Measurements from ENCODE around the gene RNF145. TPM values are rescaled to one million over a fixed set of nuclear protein-coding genes. Genes with fewer than 3 reads are reported as not detected.
"Not testable (repeated sequence)": the region's sequence is repeated elsewhere in the genome, so short reads cannot be mapped to it uniquely, and the experiment has no call there.

The RNF145 gene
- total RNA-seq, 1 donor from 2014 or later = 220 TPM

- no peaks in the 10 kb centered on the region for H3K27me3 ChIP-seq
- H3K36me3 ChIP-seq = no peaks in the 10 kb centered on the region
- intact Hi-C loops (cut with DNase I) = no loop called here
- DNase-seq (no peak), ATAC-seq (peak; percentile 58)
- no peaks in the 10 kb centered on the region for H3K9me3 ChIP-seq
- no peak overlapping the region for H3K27ac ChIP-seq
- H3K4me3 ChIP-seq = no peak overlapping the region
- TF ChIP-seq CTCF (IDR thresholded peaks at IDR 0.05) = no peak
- H3K4me1 ChIP-seq = no peaks in the 10 kb centered on the region
Measured at GRCh38 chr5:159240301-159240870, 31.0 kb upstream of the RNF145 start.

GRCh38 chr5:159235871-159236520, 26.6 kb upstream of the RNF145 start:
- ATAC-seq; intact Hi-C loops (cut with DNase I); H3K4me1 ChIP-seq; H3K4me3 ChIP-seq; H3K36me3 ChIP-seq; H3K9me3 ChIP-seq; H3K27ac ChIP-seq; DNase-seq; H3K27me3 ChIP-seq: not testable (repeated sequence)

GRCh38 chr5:159231167-159231566, 21.8 kb upstream of the RNF145 start:
- H3K36me3 ChIP-seq = no peaks in the 10 kb centered on the region
- TF ChIP-seq CTCF (IDR thresholded peaks at IDR 0.05) = no peak
- H3K9me3 ChIP-seq = no peaks in the 10 kb centered on the region
- DNase-seq (no peak), ATAC-seq (no peak)
- intact Hi-C loops (cut with DNase I) = no loop called here
- H3K4me1 ChIP-seq = no peaks in the 10 kb centered on the region
- no peak overlapping the region for H3K27ac ChIP-seq
- H3K4me3 ChIP-seq = no peak overlapping the region
- no peaks in the 10 kb centered on the region for H3K27me3 ChIP-seq

GRCh38 chr5:159230657-159231056, 21.3 kb upstream of the RNF145 start:
- DNase-seq (no peak), ATAC-seq (peak; percentile 72)
- Histone ChIP-seq H3K9me3 (no peaks in the 10 kb centered on the region), H3K27me3 (no peaks in the 10 kb centered on the region), H3K27ac (no peak overlapping the region), H3K4me1 (no peaks in the 10 kb centered on the region), H3K36me3 (no peaks in the 10 kb centered on the region), H3K4me3 (no peak overlapping the region)
- intact Hi-C loops (cut with DNase I) = no loop called here
- TF ChIP-seq CTCF (IDR thresholded peaks at IDR 0.05) = no peak

GRCh38 chr5:159228097-159228496, 18.7 kb upstream of the RNF145 start:
- H3K9me3 ChIP-seq; ATAC-seq; H3K4me1 ChIP-seq; H3K36me3 ChIP-seq; H3K27ac ChIP-seq; intact Hi-C loops (cut with DNase I); DNase-seq; H3K4me3 ChIP-seq; H3K27me3 ChIP-seq: not testable (repeated sequence)

GRCh38 chr5:159227452-159227851, 18.1 kb upstream of the RNF145 start:
- Histone ChIP-seq H3K9me3 (no peaks in the 10 kb centered on the region), H3K36me3 (no peaks in the 10 kb centered on the region), H3K27ac (no peak overlapping the region), H3K4me1 (no peaks in the 10 kb centered on the region), H3K4me3 (no peak overlapping the region), H3K27me3 (no peaks in the 10 kb centered on the region)
- DNase-seq (no peak), ATAC-seq (peak; percentile 74)
- no peak for TF ChIP-seq CTCF (IDR thresholded peaks at IDR 0.05)
- intact Hi-C loops (cut with DNase I) = no loop called here

Measured in upper lobe of right lung (tissue), 1 donor.